Right lobe of liver (tissue), 4 donors: ENCODE results near the gene MACROD2.

Experiments
- CTCF ChIP-seq, 4 donors: fragments of 200-600 bp in 3 of 4; fragments of 450-650 bp in 1 of 4; IDR thresholded peaks; one replicate each; pipeline versions ENCODE4 v1.5.1 to v1.8.0; 2016 to 2022; ENCODE audit warnings: antibody characterized with exemption in 4 of 4, mild to moderate bottlenecking in 2 of 4
- POLR2A ChIP-seq: fragments of 450-650 bp; IDR thresholded peaks from one replicate; pipeline ENCODE4 v1.6.1; 2017; ENCODE audit warnings: antibody characterized with exemption, mild to moderate bottlenecking
- donor health status: DM: no; HTN: no; CAD: no.
- donor health status: DM: no; HTN: no; CAD: no.
- donor health status: DM: no; HTN: yes; CAD: no.

- no peak for TF ChIP-seq CTCF (IDR thresholded peaks at IDR 0.05)
- TF ChIP-seq POLR2A: no peak
Measured at GRCh38 chr20:14378326-14378725, 383.0 kb downstream of the MACROD2 start.
